ENCODE measurements around the gene SLC5A9. TPM values are rescaled to one million over a fixed set of nuclear protein-coding genes. Genes with fewer than 3 reads are reported as not detected.

Gene SLC5A9
- total RNA-seq = not detected in 2 replicates

DNA sequence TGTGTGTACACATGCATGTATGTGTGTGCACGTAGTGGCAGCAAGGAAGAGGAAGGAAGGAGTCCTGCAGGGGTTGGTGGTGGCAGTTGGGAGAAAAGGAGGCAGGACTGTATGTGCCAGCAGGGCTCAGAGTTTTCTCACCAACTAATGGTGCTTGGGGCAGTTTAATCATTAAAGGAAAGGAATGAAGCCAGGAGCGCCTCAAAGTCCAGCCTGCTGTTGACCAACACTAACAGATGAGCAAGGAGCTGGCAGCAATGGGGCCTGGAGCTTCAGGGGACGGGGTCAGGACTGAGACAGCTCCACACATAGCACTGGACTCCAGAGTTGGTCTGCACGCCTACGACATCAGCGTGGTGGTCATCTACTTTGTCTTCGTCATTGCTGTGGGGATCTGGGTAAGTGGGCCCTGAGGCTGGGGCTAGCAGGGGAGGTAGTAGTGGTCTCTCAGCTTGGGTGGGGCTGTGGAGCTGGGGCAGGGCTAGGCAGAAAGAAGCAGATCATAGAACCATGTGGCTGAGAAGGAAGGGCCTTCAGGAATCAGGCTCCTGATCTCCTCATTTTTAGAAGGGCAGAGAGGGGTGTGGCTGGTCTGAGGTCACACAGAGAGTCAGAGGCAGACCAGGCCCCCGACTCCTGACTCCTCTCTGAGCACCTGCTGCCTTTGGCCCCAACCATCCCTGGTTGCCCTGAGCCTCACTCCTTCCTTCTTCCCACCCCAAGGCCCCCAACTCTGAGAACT lies at the start of gene SLC5A9:
Gene SLC5A9 (plus strand): TSS at position 216 of the 742 bp plus-strand sequence. CDS start 21 bp downstream, at position 237.
- no peaks in the 10 kb centered on the region for H3K27me3 Mint-ChIP-seq
- no peak for DNase-seq
- TF ChIP-seq, protein P1, sequence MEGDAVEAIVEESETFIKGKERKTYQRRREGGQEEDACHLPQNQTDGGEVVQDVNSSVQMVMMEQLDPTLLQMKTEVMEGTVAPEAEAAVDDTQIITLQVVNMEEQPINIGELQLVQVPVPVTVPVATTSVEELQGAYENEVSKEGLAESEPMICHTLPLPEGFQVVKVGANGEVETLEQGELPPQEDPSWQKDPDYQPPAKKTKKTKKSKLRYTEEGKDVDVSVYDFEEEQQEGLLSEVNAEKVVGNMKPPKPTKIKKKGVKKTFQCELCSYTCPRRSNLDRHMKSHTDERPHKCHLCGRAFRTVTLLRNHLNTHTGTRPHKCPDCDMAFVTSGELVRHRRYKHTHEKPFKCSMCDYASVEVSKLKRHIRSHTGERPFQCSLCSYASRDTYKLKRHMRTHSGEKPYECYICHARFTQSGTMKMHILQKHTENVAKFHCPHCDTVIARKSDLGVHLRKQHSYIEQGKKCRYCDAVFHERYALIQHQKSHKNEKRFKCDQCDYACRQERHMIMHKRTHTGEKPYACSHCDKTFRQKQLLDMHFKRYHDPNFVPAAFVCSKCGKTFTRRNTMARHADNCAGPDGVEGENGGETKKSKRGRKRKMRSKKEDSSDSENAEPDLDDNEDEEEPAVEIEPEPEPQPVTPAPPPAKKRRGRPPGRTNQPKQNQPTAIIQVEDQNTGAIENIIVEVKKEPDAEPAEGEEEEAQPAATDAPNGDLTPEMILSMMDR (IDR thresholded peaks at IDR 0.05) = no peak
- H3K27ac Mint-ChIP-seq = no peak within 1 kb of the TSS
- H3K4me3 Mint-ChIP-seq = no peak within 1 kb of the TSS
- no peak for ATAC-seq (ENCODE audit: low read depth)
- no peaks in the 10 kb centered on the region for H3K4me1 Mint-ChIP-seq
- intact Hi-C loops (cut with micrococcal nuclease) = no loop called here
- POLR2A ChIA-PET = no interaction called here
- CTCF ChIA-PET = no interaction called here
- H3K9me3 Mint-ChIP-seq = no peaks in the 10 kb centered on the region
- H3K36me3 Mint-ChIP-seq (ENCODE audit: low read depth) = no peaks in the 10 kb centered on the region

DNA sequence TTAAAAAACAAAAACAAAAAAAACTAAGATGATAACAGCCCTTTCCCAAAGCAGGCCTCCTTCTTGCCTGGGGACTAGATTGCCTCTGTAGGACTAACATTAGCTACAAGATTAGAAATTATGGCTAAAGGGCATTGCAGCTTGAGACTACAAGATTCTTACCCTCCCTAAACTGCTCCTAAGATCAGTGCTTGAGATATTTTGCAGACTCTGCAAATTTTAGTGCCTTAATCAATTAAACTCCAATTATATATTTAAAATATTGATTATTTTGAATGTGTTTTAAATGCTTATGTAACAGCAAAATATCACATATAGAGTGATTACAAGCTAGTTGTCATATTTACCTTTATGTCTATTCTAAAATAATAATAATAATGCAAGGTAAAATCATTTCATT lies 47.4 kb upstream of the SLC5A9 start:
- POLR2A ChIA-PET = no interaction called here
- CTCF ChIA-PET = no interaction called here
- DNase-seq (no peak), ATAC-seq (ENCODE audit: low read depth) (no peak)
- TF ChIP-seq, protein P1 (IDR thresholded peaks at IDR 0.05) = no peak
- intact Hi-C loops (cut with micrococcal nuclease) = no loop called here
- H3K4me1 Mint-ChIP-seq = no peaks in the 10 kb centered on the region
- no peak overlapping the region for H3K4me3 Mint-ChIP-seq
- peaks cover 5% of the 10 kb centered on the region for H3K9me3 Mint-ChIP-seq
- no peaks in the 10 kb centered on the region for H3K36me3 Mint-ChIP-seq (ENCODE audit: low read depth)
- H3K27ac Mint-ChIP-seq = no peak overlapping the region
- peaks cover 8% of the 10 kb centered on the region for H3K27me3 Mint-ChIP-seq

DNA sequence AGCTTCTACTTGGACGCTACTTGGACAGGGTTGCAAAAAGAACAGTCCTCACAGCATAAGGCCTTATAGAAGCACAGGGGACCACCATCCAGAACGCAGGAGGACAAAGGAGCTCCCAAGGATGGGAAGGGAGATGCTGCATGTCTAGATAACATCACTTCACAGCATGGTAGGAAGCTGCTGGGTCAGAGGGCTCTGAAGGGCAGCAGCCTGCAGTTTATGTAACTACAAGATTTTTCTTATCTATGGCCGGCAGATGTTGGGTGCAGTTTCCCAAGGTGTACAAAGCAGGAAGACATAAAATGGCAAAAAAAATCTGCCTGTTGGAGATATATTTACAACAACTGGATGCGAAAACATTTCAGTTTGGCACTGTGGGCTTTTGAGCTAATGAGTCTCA lies 45.3 kb upstream of the SLC5A9 start:
- intact Hi-C loops (cut with micrococcal nuclease) = no loop called here
- ChIA-PET CTCF (interaction anchor here (0.9 kb wide), 1 partner anchor 25 kb away, joined by 3 read pairs; no protein-coding TSS in a partner anchor), POLR2A (no interaction called here)
- H3K4me1 Mint-ChIP-seq = no peaks in the 10 kb centered on the region
- TF ChIP-seq, protein P1 (IDR thresholded peaks at IDR 0.05) = no peak
- no peak overlapping the region for H3K4me3 Mint-ChIP-seq
- H3K27ac Mint-ChIP-seq = no peak overlapping the region
- peaks cover 6% of the 10 kb centered on the region for H3K27me3 Mint-ChIP-seq
- no peaks in the 10 kb centered on the region for H3K9me3 Mint-ChIP-seq
- ATAC-seq (ENCODE audit: low read depth) (no peak), DNase-seq (no peak)
- no peaks in the 10 kb centered on the region for H3K36me3 Mint-ChIP-seq (ENCODE audit: low read depth)

DNA sequence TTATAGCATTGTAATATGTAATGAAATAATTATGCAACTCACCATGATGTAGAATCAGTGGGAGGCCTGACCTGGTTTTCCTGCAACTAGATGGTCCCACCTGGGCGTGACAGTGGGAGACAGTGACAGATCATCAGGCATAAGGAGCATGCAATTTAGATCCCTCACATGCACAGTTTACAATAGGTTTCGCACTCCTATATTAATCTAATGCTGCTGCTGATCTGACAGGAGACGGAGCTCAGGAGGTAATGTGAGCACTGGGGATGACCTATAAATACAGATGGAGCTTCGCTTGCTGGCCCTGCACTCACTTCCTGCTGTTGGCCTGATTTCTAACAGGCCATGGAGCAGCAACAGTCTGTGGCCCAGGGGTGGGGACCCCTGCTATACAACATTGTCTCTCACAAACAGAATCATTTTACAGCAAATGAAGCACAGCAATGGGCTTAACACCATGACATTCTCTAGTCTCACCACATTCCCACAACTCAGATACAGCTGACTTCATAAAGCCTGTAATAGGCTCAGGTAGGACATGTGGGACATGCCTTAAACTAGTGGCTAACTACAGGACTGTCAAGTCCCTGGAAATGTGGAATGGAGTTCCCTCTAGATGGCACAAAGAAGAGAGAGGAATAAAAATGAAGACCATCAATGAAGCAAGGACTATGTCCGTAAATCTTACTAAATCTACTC lies 40.7 kb upstream of the SLC5A9 start:
- Mint-ChIP-seq H3K9me3 (no peaks in the 10 kb centered on the region), H3K27ac (no peak overlapping the region), H3K4me1 (peaks cover 4% of the 10 kb centered on the region), H3K27me3 (peaks cover 8% of the 10 kb centered on the region), H3K36me3 (ENCODE audit: low read depth) (no peaks in the 10 kb centered on the region), H3K4me3 (no peak overlapping the region)
- ATAC-seq (ENCODE audit: low read depth) = no peak
- POLR2A ChIA-PET = no interaction called here
- no peak for DNase-seq
- CTCF ChIA-PET = no interaction called here
- TF ChIP-seq, protein P1 (IDR thresholded peaks at IDR 0.05) = no peak
- intact Hi-C loops (cut with micrococcal nuclease) = no loop called here

DNA sequence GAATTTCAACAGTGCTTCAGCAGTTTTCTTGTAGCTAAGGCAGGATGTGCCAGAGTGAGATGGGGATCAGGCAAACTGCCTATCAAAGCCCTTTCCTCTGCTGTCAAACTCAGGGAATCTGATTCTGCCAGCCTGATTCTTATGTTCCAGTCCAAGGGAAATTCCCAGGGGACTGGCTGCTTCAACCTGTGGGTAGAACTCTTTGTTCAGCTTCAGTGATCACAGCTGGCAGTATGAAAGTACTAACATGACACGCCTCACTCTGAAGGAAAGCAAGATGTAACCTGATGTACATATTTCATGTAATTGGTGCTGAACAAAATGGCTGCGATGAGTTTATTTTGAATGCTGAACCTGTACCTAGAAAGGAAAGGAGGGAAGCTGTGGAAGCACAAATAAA lies 40.1 kb upstream of the SLC5A9 start:
- TF ChIP-seq, protein P1 (IDR thresholded peaks at IDR 0.05) = no peak
- H3K36me3 Mint-ChIP-seq (ENCODE audit: low read depth) = no peaks in the 10 kb centered on the region
- ChIA-PET CTCF (no interaction called here), POLR2A (no interaction called here)
- H3K4me1 Mint-ChIP-seq = peaks cover 4% of the 10 kb centered on the region
- intact Hi-C loops (cut with micrococcal nuclease) = no loop called here
- H3K27me3 Mint-ChIP-seq = peaks cover 8% of the 10 kb centered on the region
- DNase-seq (no peak), ATAC-seq (ENCODE audit: low read depth) (no peak)
- H3K9me3 Mint-ChIP-seq = no peaks in the 10 kb centered on the region
- H3K27ac Mint-ChIP-seq = no peak overlapping the region
- H3K4me3 Mint-ChIP-seq = no peak overlapping the region
